K562 (cell line): ENCODE measurements around the gene TAC3. TPM values are rescaled to one million over a fixed set of nuclear protein-coding genes. Genes with fewer than 3 reads are reported as not detected.
"Not testable (repeated sequence)": the region's sequence is repeated elsewhere in the genome, so short reads cannot be mapped to it uniquely, and the experiment has no call there.

Experiments used
- ATAC-seq: fragments of 200-7000 bp; cut with Tn5 transposase; 3 replicates; pipeline ENCODE4 v1.9.1; 2020; ENCODE audit warnings: moderate library complexity
- BruUV-seq: library from RNA; stranded (reverse); fragments of 400-500 nt; replicated peaks from 2 replicates; lab custom pipeline; 2021; lab: Mats Ljungman, UMichigan
- CTCF ChIA-PET: fragments of 300-600 bp; formaldehyde crosslinking; extraction: SDS; loops from one replicate; lab custom pipeline; 2021; ENCODE audit warnings: low intra/inter-chr PET ratio; lab: Yijun Ruan, JAX
- POLR2A ChIA-PET: fragments of 300-600, 350-650 bp; sonication (Branson Sonifier 250); formaldehyde crosslinking; extraction: SDS; loops from one replicate; lab custom pipeline; 2021; ENCODE audit warnings: antibody characterized with exemption, inconsistent platforms; lab: Yijun Ruan, JAX
- DNase-seq, 4 experiments: peaks; one replicate each; pipeline versions ENCODE4 v3.0.0 to v3.0.0-alpha.2; 2011 to 2018; ENCODE audit warnings: low spot score in 3 of 4, mixed read lengths in 3 of 4; ENCODE audit errors: extremely low read depth in 1 of 4
- FAIRE-seq: peaks from 2 replicates; lab custom pipeline; 2011; peaks lifted over from hg19 to GRCh38; lab: Jason Lieb, UNC
- H2AFZ ChIP-seq: 2 replicates; pipeline ENCODE4 v1.6.0; 2011; ENCODE audit warnings: low read depth, low read length, control low read depth, inconsistent platforms
- H3K27ac ChIP-seq: fragments of 200-600 bp; 3 replicates; pipeline ENCODE4 v1.8.0; 2011; ENCODE audit warnings: low read depth, mild to moderate bottlenecking, control low read depth, inconsistent platforms, low read length, moderate library complexity, mixed read lengths; ENCODE audit errors: extremely low read depth
- H3K27me3 ChIP-seq, 2 experiments: fragments of 300-600 bp in 1 of 2; 2 replicates in 1 of 2; 3 replicates in 1 of 2; pipeline versions ENCODE4 v1.6.0 to v1.8.0; 2011; ENCODE audit warnings: inconsistent platforms in 2 of 2, low read length in 2 of 2, mild to moderate bottlenecking in 1 of 2, mixed read lengths in 1 of 2, moderate library complexity in 1 of 2; ENCODE audit not compliant: control insufficient read depth in 2 of 2, insufficient read depth in 2 of 2
- H3K36me3 ChIP-seq: fragments of 300-600 bp; 3 replicates; pipeline ENCODE4 v1.8.0; 2011; ENCODE audit warnings: mild to moderate bottlenecking, low read length, inconsistent platforms; ENCODE audit not compliant: control insufficient read depth, insufficient read depth
- H3K4me1 ChIP-seq, 2 experiments: fragments of 200-600 bp in 1 of 2; replicated peaks in 1 of 2; 2 replicates in 1 of 2; 3 replicates in 1 of 2; pipeline versions ENCODE4 v1.5.1 to v1.8.0; 2011; ENCODE audit warnings: inconsistent platforms in 2 of 2, low read length in 2 of 2, mild to moderate bottlenecking in 1 of 2, mixed read lengths in 1 of 2, moderate library complexity in 1 of 2; ENCODE audit not compliant: control insufficient read depth in 2 of 2, insufficient read depth in 2 of 2
- H3K4me2 ChIP-seq: 2 replicates; pipeline ENCODE4 v1.6.1; 2011; ENCODE audit warnings: low read length, control low read depth, inconsistent platforms, mixed read lengths; ENCODE audit not compliant: insufficient read depth
- H3K4me3 ChIP-seq: fragments of 200-600 bp; sonication (generic), shearing (Covaris generic); 2 replicates; pipeline ENCODE4 v1.5.1; 2016; ENCODE audit warnings: control low read depth, inconsistent platforms
- H3K79me2 ChIP-seq: fragments of 200-600 bp; 3 replicates; pipeline ENCODE4 v1.8.0; 2011; ENCODE audit warnings: low read length, inconsistent platforms; ENCODE audit not compliant: control insufficient read depth, insufficient read depth
- H3K9ac ChIP-seq, 2 experiments: 2 replicates each; pipeline versions ENCODE4 v1.6.0 to v1.6.1; 2011; ENCODE audit warnings: low read depth in 2 of 2, low read length in 2 of 2, control low read depth in 1 of 2, inconsistent platforms in 1 of 2, mild to moderate bottlenecking in 1 of 2, mixed read lengths in 1 of 2; ENCODE audit not compliant: insufficient read depth in 1 of 2
- H3K9me1 ChIP-seq: one replicate; pipeline ENCODE4 v1.6.0; 2011; ENCODE audit warnings: inconsistent platforms, mild to moderate bottlenecking, low read length, moderate library complexity; ENCODE audit not compliant: control insufficient read depth, insufficient read depth
- H3K9me3 ChIP-seq: replicated peaks from 2 replicates; pipeline ENCODE4 v1.5.1; 2011; ENCODE audit warnings: low read depth, low read length, inconsistent platforms; ENCODE audit not compliant: control insufficient read depth, insufficient read depth
- H4K20me1 ChIP-seq: replicated peaks from 2 replicates; pipeline ENCODE4 v1.6.1; 2011; ENCODE audit warnings: low read length, inconsistent platforms, mixed read lengths; ENCODE audit not compliant: control insufficient read depth, insufficient read depth
- WGBS: fragments of 100-300 bp; shearing (Covaris generic); methylation state at CpG from one replicate; pipeline ENCODE4 v1.1.6; 2016; ENCODE audit warnings: low coverage, mixed read lengths; ENCODE audit not compliant: insufficient coverage; ENCODE audit errors: missing lambda C conversion rate; 5-methylcytosine and 5-hydroxymethylcytosine counted together
- in situ Hi-C: fragments of 300-500 bp; cut with MboI; formaldehyde crosslinking; loops from 4 replicates; pipeline ENCODE4 v1.15.0; 2018; ENCODE audit warnings: inconsistent platforms, mixed read lengths
- intact Hi-C: fragments of 100-400 bp; cut with micrococcal nuclease; formaldehyde crosslinking; loops from 2 replicates; pipeline ENCODE4 v1.14.2; 2022
- polyA plus RNA-seq, 8 experiments: library from polyadenylated mRNA; depleted of rRNA in 4 of 8; stranded (reverse) in 5 of 8; unstranded in 3 of 8; fragments of >200 nt; fragmentation: Nextera tagmentation in 2 of 8; fragmentation: Illumina TruSeq in 1 of 8; extraction: Ambion mirVana in 2 of 8; extraction: Trizol in 1 of 8; gene quantifications; 2 replicates each; pipeline versions ENCODE4 v1.2.1 to v1.2.3, GENCODE V29; 2011 to 2014; ENCODE audit warnings: inconsistent platforms in 1 of 8, missing spikeins in 1 of 8
- total RNA-seq, 7 experiments: library from RNA; depleted of rRNA in 6 of 7; stranded (reverse); fragments of >200 nt in 6 of 7; fragmentation: Illumina TruSeq in 2 of 7; extraction: Trizol in 2 of 7; gene quantifications; 2 replicates each; pipeline versions ENCODE4 v1.2.1 to v1.2.3, GENCODE V29; 2011 to 2021; ENCODE audit warnings: low replicate concordance in 1 of 7

The TAC3 gene
- total and polyA plus RNA-seq, 9 of the 15 experiments (the other 6 are each of a cell fraction or from before 2014, with no cell fraction given): 0.29 to 2.8 (median 1.4) TPM

DNA sequence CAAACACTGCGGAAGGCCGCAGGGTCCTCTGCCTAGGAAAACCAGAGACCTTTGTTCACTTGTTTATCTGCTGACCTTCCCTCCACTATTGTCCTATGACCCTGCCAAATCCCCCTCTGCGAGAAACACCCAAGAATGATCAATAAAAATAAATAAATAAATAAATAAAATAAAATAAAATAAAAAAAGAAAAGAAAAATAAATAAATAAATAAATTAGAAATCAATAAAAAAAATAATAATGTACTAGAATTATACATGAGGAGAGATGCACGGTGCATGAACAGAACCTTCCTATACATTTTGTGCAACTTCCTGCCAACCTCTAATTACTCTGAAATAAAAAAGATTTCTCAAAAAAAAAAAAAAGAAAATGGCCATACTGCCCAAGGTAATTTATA lies 51.2 kb downstream of the TAC3 start:
- H3K79me2 ChIP-seq, H3K4me2 ChIP-seq, H3K9me3 ChIP-seq, BruUV-seq, DNase-seq, intact Hi-C loops, CTCF ChIA-PET, FAIRE-seq, H3K27me3 ChIP-seq, H3K9ac ChIP-seq, in situ Hi-C loops, ATAC-seq, H2AFZ ChIP-seq, H3K4me3 ChIP-seq, H3K27ac ChIP-seq, H4K20me1 ChIP-seq, H3K36me3 ChIP-seq, POLR2A ChIA-PET, H3K9me1 ChIP-seq: not testable (repeated sequence)
- 90% methylated on average over 3 of the region's 4 CpGs for WGBS
- H3K4me1 ChIP-seq: peaks cover 4 to 16% of the 10 kb centered on the region in 2 experiments; a peak in 3 of 5 replicates

- intact Hi-C loops, H3K27ac ChIP-seq, ATAC-seq, POLR2A ChIA-PET, H3K27me3 ChIP-seq, CTCF ChIA-PET, H3K4me3 ChIP-seq, H3K4me1 ChIP-seq, H3K4me2 ChIP-seq, H3K79me2 ChIP-seq, H3K36me3 ChIP-seq, in situ Hi-C loops, H2AFZ ChIP-seq, DNase-seq, H3K9me1 ChIP-seq, FAIRE-seq, BruUV-seq, H3K9ac ChIP-seq, H3K9me3 ChIP-seq, H4K20me1 ChIP-seq: not testable (repeated sequence)
- WGBS: no CpG with 5 or more reads among the region's 27 CpGs
Observed at GRCh38 chr12:56963557-56963956, 52.8 kb downstream of the TAC3 start.
